Tongue (tissue), 3 donors: ENCODE measurements around the gene OR6M1. TPM values are rescaled to one million over a fixed set of nuclear protein-coding genes. Genes with fewer than 3 reads are reported as not detected.
A peak's percentile ranks its signal among the peaks of the same experiment; 100 is the strongest.

Experiments
- DNase-seq: peaks from one replicate; pipeline ENCODE4 v3.0.0-alpha.2; 2015
- small RNA-seq: library from RNA; depleted of rRNA; stranded (forward); fragments of <200 nt; gene quantifications from one replicate; pipeline ENCODE3, GENCODE V24; 2014; ENCODE audit warnings: low replicate concordance
- total RNA-seq: library from RNA; depleted of rRNA; stranded (reverse); fragments of >200 nt; gene quantifications from one replicate; pipeline ENCODE4 v1.2.3, GENCODE V29; 2014

The OR6M1 gene
- total RNA-seq, 1 donor from 2014 or later = not detected

GRCh38 chr11:123775289-123775688 is 30.9 kb downstream of the OR6M1 start:
- peak; percentile 49 for DNase-seq

- DNase-seq = no peak
Observed at GRCh38 chr11:123773959-123774358, 32.2 kb downstream of the OR6M1 start.

GRCh38 chr11:123773026-123773425 is 33.1 kb downstream of the OR6M1 start:
- DNase-seq = no peak

GRCh38 chr11:123771664-123772063 is 34.5 kb downstream of the OR6M1 start:
- no peak for DNase-seq

GRCh38 chr11:123770712-123771111 is 35.4 kb downstream of the OR6M1 start:
- DNase-seq = no peak

GRCh38 chr11:123765601-123766000 is 40.5 kb downstream of the OR6M1 start:
- DNase-seq = no peak

- DNase-seq = no peak
Observed at GRCh38 chr11:123762422-123762821, 43.7 kb downstream of the OR6M1 start.

GRCh38 chr11:123760894-123761293 is 45.3 kb downstream of the OR6M1 start:
- DNase-seq = no peak

GRCh38 chr11:123757976-123758375 is 48.2 kb downstream of the OR6M1 start:
- no peak for DNase-seq

GRCh38 chr11:123755813-123756212 is 50.3 kb downstream of the OR6M1 start:
- no peak for DNase-seq

Small RNA genes within 50 kb of the gene (small RNA-seq; reads per million reads assigned to genes)
- not detected for gene RNU1-21P

Other genes with a start within 250 kb of the OR6M1 start
- 18.5 TPM for gene SCN3B, start 151.7 kb downstream of the OR6M1 start, total RNA-seq
- gene ZNF202, start 64.7 kb downstream of the OR6M1 start, total RNA-seq = 18.2 TPM
- gene OR6X1, start 51.8 kb downstream of the OR6M1 start, total RNA-seq = not detected
- gene TMEM225, start 79.3 kb upstream of the OR6M1 start, total RNA-seq = not detected
- gene OR8D4, start 95.8 kb upstream of the OR6M1 start, total RNA-seq = 0.21 TPM
- gene OR4D5, start 133.3 kb upstream of the OR6M1 start, total RNA-seq = not detected
- gene OR6T1, start 137.5 kb upstream of the OR6M1 start, total RNA-seq = not detected
- gene OR10S1, start 171.4 kb upstream of the OR6M1 start, total RNA-seq = not detected
- not detected for gene OR10G6, start 188.8 kb upstream of the OR6M1 start, total RNA-seq
- gene OR10G4, start 206.6 kb upstream of the OR6M1 start, total RNA-seq = not detected
- gene OR10G9, start 216.7 kb upstream of the OR6M1 start, total RNA-seq = not detected
- not detected for gene OR10G8, start 220.4 kb upstream of the OR6M1 start, total RNA-seq
- gene OR10G7, start 235.0 kb upstream of the OR6M1 start, total RNA-seq = not detected